Spleen (tissue), 11 donors: ENCODE results near the gene CD69. TPM values are rescaled to one million over a fixed set of nuclear protein-coding genes. Genes with fewer than 3 reads are reported as not detected.

Experiments used
- DNase-seq: peaks from one replicate; pipeline ENCODE4 v3.0.0-alpha.2; 2020
- H3K27ac ChIP-seq, 8 donors: fragments of 200-600 bp; sonication (generic) in 7 of 8; 1 replicate in 4 of 8; 2 replicates in 4 of 8; pipeline versions ENCODE4 v1.5.0 to v1.8.0; 2016 to 2021; ENCODE audit warnings: inconsistent platforms in 4 of 8, mild to moderate bottlenecking in 4 of 8, moderate library complexity in 1 of 8
- H3K27me3 ChIP-seq, 7 donors: fragments of 200-600 bp; sonication (generic) in 6 of 7; replicated peaks in 1 of 7; 1 replicate in 4 of 7; 2 replicates in 3 of 7; pipeline versions ENCODE4 v1.5.0 to v1.8.0; 2016 to 2021; ENCODE audit warnings: inconsistent platforms in 3 of 7, mild to moderate bottlenecking in 1 of 7
- H3K36me3 ChIP-seq, 6 donors: fragments of 200-600 bp; sonication (generic) in 5 of 6; 1 replicate in 4 of 6; 2 replicates in 2 of 6; pipeline versions ENCODE4 v1.5.0 to v1.8.0; 2016 to 2021; ENCODE audit warnings: inconsistent platforms in 2 of 6
- H3K4me1 ChIP-seq, 6 donors: fragments of 200-600 bp; sonication (generic) in 5 of 6; 1 replicate in 3 of 6; 2 replicates in 3 of 6; pipeline versions ENCODE4 v1.5.0 to v1.8.0; 2016 to 2021; ENCODE audit warnings: inconsistent platforms in 3 of 6
- H3K4me3 ChIP-seq, 8 donors: fragments of 200-600 bp; sonication (generic) in 7 of 8; 1 replicate in 4 of 8; 2 replicates in 4 of 8; pipeline versions ENCODE4 v1.5.0 to v1.8.0; 2016 to 2021; ENCODE audit warnings: inconsistent platforms in 4 of 8, mild to moderate bottlenecking in 4 of 8, moderate library complexity in 2 of 8
- H3K9me3 ChIP-seq, 8 donors: fragments of 200-600 bp; sonication (generic) in 7 of 8; 1 replicate in 4 of 8; 2 replicates in 4 of 8; pipeline versions ENCODE4 v1.5.0 to v1.8.0; 2016 to 2021; ENCODE audit warnings: inconsistent platforms in 4 of 8
- CTCF ChIP-seq, 11 experiments: fragments of 200-600 bp in 7 of 11; fragments of 450-650 bp in 4 of 11; sonication (generic) in 4 of 11; IDR thresholded peaks in 8 of 11; conservative IDR thresholded peaks in 3 of 11; 1 replicate in 7 of 11; 2 replicates in 4 of 11; pipeline versions ENCODE4 v1.4.0 to v1.8.0; 2016 to 2021; ENCODE audit warnings: antibody characterized with exemption in 11 of 11, inconsistent platforms in 4 of 11, mild to moderate bottlenecking in 1 of 11
- POLR2A ChIP-seq, 3 donors: fragments of 450-650 bp; IDR thresholded peaks; one replicate each; pipeline ENCODE4 v1.5.1; 2017; ENCODE audit warnings: antibody characterized with exemption in 3 of 3, mild to moderate bottlenecking in 1 of 3
- POLR2AphosphoS5 ChIP-seq, 3 donors: sonication (generic); formaldehyde crosslinking; IDR thresholded peaks; one replicate each; pipeline ENCODE4 v1.5.1; 2017; ENCODE audit warnings: antibody characterized with exemption in 3 of 3
- WGBS, 5 donors: extraction: QIAGEN DNeasy Blood & Tissue Kit in 3 of 5; methylation state at CpG; one replicate each; pipeline versions ENCODE4 v1.1.5 to v1.1.7; 2013 to 2018; 5-methylcytosine and 5-hydroxymethylcytosine counted together
- intact Hi-C: fragments of 100-400 bp; cut with DNase I; formaldehyde crosslinking; loops from one replicate; pipeline ENCODE4 v1.15.0; 2023; ENCODE audit warnings: low total_unique reads
- polyA plus RNA-seq, 3 donors: library from polyadenylated mRNA; stranded (reverse); fragments of 200-250 nt; gene quantifications; one replicate each; pipeline ENCODE4 v1.2.1, GENCODE V29; 2013
- total RNA-seq, 7 donors: library from RNA; depleted of rRNA in 3 of 7; stranded (reverse); fragments of >200 nt in 3 of 7; fragmentation: NEBNext Ultra II Directional in 4 of 7; extraction: Animal tissue kit (Norgen Biotek cat#: 25700) in 4 of 7; gene quantifications; one replicate each; pipeline versions ENCODE4 v1.1.0 to v1.2.1, GENCODE V29; 2016 to 2021
- donor health status: healthy with polysubstance abuse.
- donor health status: DM: no; HTN: no; CAD: no; lungs with moderate emphysema.
- donor health status: DM: no; HTN: no; CAD: no.
- donor health status: Bipolar disorder and iron deficiency.
- donor health status: healthy.
- donor health status: DM: no; HTN: no; CAD: no.
- donor health status: DM: yes; HTN: yes; CAD: no.

CD69 gene
- total and polyA plus RNA-seq, 10 donors, result 29.5 to 123 (median 62.1) TPM

- intact Hi-C loops, result no loop called here
- WGBS, 5 donors, result 15 to 31% (median 20%) methylated on average over 8 of the region's 8 CpGs
- Histone ChIP-seq H3K4me1 (peaks cover 5 to 60% (median 36%) of the 10 kb centered on the region in 6 donors), H3K27ac (peak overlapping the region in 6 of 8 donors; percentile 8 to 58 (median 35)), H3K9me3 (peaks cover 0 to 10% (median 0%) of the 10 kb centered on the region in 8 donors), H3K4me3 (no peak overlapping the region), H3K27me3 (no peaks in the 10 kb centered on the region), H3K36me3 (no peaks in the 10 kb centered on the region)
- TF ChIP-seq POLR2A (IDR thresholded peaks at IDR 0.05), result no peak
- no peak for TF ChIP-seq POLR2AphosphoS5 (IDR thresholded peaks at IDR 0.05)
- no peak for TF ChIP-seq CTCF (IDR thresholded peaks at IDR 0.05 in 8 of 11, conservative IDR thresholded peaks at IDR 0.05 in 3 of 11)
- DNase-seq, result no peak
These were observed 33.2 kb upstream of the CD69 start for GRCh38 chr12:9793779-9794395.

GRCh38 chr12:9792961-9793617, 32.4 kb upstream of the CD69 start:
- 81 to 85% (median 83%) methylated on average over 2 of the region's 2 CpGs for WGBS, 5 donors
- H3K4me3 ChIP-seq, result no peak overlapping the region
- peaks cover 0 to 10% (median 0%) of the 10 kb centered on the region in 8 donors for H3K9me3 ChIP-seq
- no peak for DNase-seq
- intact Hi-C loops, result no loop called here
- peaks cover 5 to 56% (median 35%) of the 10 kb centered on the region in 6 donors for H3K4me1 ChIP-seq
- TF ChIP-seq CTCF (IDR thresholded peaks at IDR 0.05 in 8 of 11, conservative IDR thresholded peaks at IDR 0.05 in 3 of 11) (no peak), POLR2A (IDR thresholded peaks at IDR 0.05) (no peak), POLR2AphosphoS5 (IDR thresholded peaks at IDR 0.05) (no peak)
- no peaks in the 10 kb centered on the region for H3K36me3 ChIP-seq
- peak overlapping the region in 1 of 8 donors; percentile 42 for H3K27ac ChIP-seq
- H3K27me3 ChIP-seq, result no peaks in the 10 kb centered on the region

- peaks cover 5 to 49% (median 28%) of the 10 kb centered on the region in 6 donors for H3K4me1 ChIP-seq
- peaks cover 0 to 10% (median 0%) of the 10 kb centered on the region in 8 donors for H3K9me3 ChIP-seq
- H3K4me3 ChIP-seq, result no peak overlapping the region
- no peak for DNase-seq
- no peak overlapping the region for H3K27ac ChIP-seq
- intact Hi-C loops, result no loop called here
- WGBS, 5 donors, result 34 to 72% (median 50%) methylated on average over 2 of the region's 2 CpGs
- no peaks in the 10 kb centered on the region for H3K36me3 ChIP-seq
- TF ChIP-seq CTCF (IDR thresholded peaks at IDR 0.05 in 8 of 11, conservative IDR thresholded peaks at IDR 0.05 in 3 of 11) (no peak), POLR2A (IDR thresholded peaks at IDR 0.05) (no peak), POLR2AphosphoS5 (IDR thresholded peaks at IDR 0.05) (no peak)
- H3K27me3 ChIP-seq, result no peaks in the 10 kb centered on the region
These were observed 31.6 kb upstream of the CD69 start for GRCh38 chr12:9792185-9792900.
